Dedifferentiated amniotic fluid mesenchymal stem cell (primary cell): ENCODE measurements around the gene OCIAD2.
"Not testable (repeated sequence)": the region's sequence is repeated elsewhere in the genome, so short reads cannot be mapped to it uniquely, and the experiment has no call there.

ENCODE experiments used
- DNase-seq: peaks from one replicate; pipeline ENCODE4 v3.0.0-alpha.2; 2016; ENCODE audit errors: extremely low spot score

The OCIAD2 gene

GRCh38 chr4:48907706-48908477 lies 1.3 kb upstream of the OCIAD2 start:
- no peak for DNase-seq

GRCh38 chr4:48905363-48906015 lies 1.1 kb downstream of the OCIAD2 start:
- DNase-seq: no peak

GRCh38 chr4:48904541-48905142 lies 1.9 kb downstream of the OCIAD2 start:
- DNase-seq: no peak

GRCh38 chr4:48904101-48904500 lies 2.5 kb downstream of the OCIAD2 start:
- no peak for DNase-seq

GRCh38 chr4:48902266-48902665 lies 4.3 kb downstream of the OCIAD2 start:
- DNase-seq: no peak

- no peak for DNase-seq
These were observed 5.4 kb downstream of the OCIAD2 start for GRCh38 chr4:48901196-48901595.

GRCh38 chr4:48899950-48900349 lies 6.6 kb downstream of the OCIAD2 start:
- DNase-seq: no peak

- no peak for DNase-seq
These were observed 7.2 kb downstream of the OCIAD2 start for GRCh38 chr4:48899432-48899749.

GRCh38 chr4:48898733-48899431 lies 7.7 kb downstream of the OCIAD2 start:
- DNase-seq: no peak

- DNase-seq: no peak
These were observed 9.7 kb downstream of the OCIAD2 start for GRCh38 chr4:48896845-48897244.

GRCh38 chr4:48891028-48891619 lies 15.4 kb downstream of the OCIAD2 start:
- DNase-seq: no peak

- not testable (repeated sequence) for DNase-seq
These were observed 16.8 kb downstream of the OCIAD2 start for GRCh38 chr4:48889750-48890149.

- DNase-seq: not testable (repeated sequence)
These were observed 24.9 kb downstream of the OCIAD2 start for GRCh38 chr4:48881646-48882045.

- DNase-seq: no peak
These were observed 26.8 kb downstream of the OCIAD2 start for GRCh38 chr4:48879561-48880442.

- no peak for DNase-seq
These were observed 28.6 kb downstream of the OCIAD2 start for GRCh38 chr4:48877827-48878535.

GRCh38 chr4:48864696-48865095 lies 41.9 kb downstream of the OCIAD2 start:
- not testable (repeated sequence) for DNase-seq

GRCh38 chr4:48863728-48864127 lies 42.8 kb downstream of the OCIAD2 start:
- no peak for DNase-seq

GRCh38 chr4:48862661-48863060 lies 43.9 kb downstream of the OCIAD2 start:
- no peak for DNase-seq

GRCh38 chr4:48862038-48862437 lies 44.5 kb downstream of the OCIAD2 start:
- DNase-seq: no peak

GRCh38 chr4:48858130-48858529 lies 48.4 kb downstream of the OCIAD2 start:
- DNase-seq: no peak
